ENCODE data around the gene NBEA.

The NBEA gene

DNA sequence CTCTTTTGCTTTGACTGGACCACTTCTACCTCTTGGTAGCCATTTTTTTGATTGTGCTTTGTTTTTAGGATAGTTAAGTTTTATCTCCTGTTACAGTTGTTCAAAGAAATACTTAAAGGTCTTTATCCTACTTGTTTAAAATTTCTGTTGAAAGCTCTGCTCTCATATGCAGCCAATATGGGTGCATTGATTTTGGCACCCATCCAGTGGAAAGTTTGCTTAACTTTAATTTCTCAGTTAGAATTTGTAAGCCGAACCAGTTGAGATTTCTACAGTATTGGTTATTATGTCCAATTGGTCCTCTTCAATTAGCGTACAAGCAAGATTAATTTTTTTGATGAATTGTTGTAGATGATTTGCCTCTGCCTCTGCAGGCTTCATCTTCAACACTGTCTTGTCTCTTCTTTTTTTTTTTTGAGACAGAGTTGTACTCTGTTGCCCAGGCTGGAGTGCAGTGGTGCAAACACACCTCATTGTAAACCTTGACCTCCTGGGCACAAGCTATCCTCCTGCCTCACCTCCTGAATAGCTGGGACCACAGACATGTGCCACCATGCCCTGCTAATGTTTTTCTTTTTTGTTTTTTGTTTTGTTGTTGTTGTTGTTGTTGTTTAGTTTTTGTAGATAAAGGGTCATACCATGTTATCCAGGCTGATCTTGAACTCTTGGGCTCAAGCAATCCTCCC is 469.1 kb downstream of the NBEA start:
- no peak for DNase-seq

DNA sequence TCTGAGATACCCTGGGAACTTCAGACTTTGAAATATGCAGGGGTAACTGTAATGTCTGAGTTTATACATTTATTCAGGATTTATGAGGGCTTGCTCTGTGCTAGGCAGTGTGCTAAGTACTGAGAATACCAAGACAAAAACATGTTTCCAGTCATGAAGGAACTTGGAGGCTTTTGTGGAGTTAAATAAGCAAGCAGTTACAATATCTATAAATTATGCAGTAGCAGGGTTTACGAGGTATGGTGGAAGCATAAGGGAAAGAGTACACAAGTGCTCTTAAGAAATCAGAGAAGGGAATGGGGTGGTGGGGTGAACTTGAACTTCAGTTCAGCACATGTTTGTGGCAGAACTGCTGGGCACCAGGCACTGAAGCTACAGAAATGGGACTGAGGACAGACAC is 506.4 kb downstream of the NBEA start:
- no peak for DNase-seq

DNA sequence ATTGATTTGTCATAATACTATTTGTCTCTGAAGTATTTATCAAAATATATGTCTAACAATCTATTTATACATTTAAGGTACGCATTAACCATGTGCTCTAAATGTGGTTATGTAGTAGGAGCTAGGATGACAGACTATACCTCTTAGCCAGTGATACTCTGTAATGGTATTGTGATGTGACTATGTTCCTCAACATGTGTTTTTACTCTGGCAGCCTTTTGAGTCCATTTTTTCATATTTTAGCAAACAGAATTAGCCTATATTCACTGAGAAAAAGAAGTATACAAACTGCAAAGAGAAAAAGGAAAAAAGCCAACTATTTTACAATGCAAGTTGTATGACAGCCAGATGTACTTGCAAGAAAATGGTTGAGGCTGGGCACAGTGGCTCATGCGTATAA is 507.8 kb downstream of the NBEA start:
- no peak for DNase-seq

DNA sequence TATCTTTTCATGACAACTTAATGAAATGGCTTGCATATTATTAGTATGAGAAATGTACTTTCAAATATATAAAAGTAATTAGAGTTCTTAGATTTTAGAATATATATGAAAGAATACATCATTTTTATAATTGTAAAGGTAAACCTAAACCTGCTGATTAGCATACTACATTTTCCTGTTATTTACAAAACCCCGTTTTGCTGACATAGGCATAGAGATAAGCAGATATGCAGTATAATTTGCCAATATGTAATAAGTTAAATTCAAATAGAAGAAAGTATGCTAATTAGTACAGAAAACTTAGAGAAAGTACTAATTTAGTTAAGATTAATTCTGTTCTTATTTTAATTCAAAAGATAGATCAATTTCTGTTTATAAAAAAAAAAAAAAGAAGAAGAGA is 513.0 kb downstream of the NBEA start:
- no peak for DNase-seq

- no peak for DNase-seq
Measured at GRCh38 chr13:35457258-35457657, 515.2 kb downstream of the NBEA start.

DNA sequence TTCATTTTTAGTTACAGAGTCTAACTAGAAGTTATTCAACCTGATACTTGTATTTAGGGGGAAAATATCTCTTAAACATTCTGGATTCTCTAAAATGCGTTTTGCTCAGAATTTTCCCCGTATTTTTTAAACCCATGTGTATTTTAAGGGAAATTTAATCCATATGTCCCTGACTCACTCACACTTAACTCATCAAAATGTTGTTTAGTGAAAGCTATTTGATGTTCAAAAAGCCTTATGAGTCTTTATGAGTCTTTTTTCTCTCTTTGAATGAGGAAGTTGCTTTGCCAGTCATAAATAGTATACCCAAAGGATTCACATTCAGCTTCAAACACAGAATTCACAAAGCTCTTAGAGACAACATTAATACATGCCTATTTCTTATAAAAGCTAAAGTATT is 518.0 kb downstream of the NBEA start:
- DNase-seq = no peak

DNA sequence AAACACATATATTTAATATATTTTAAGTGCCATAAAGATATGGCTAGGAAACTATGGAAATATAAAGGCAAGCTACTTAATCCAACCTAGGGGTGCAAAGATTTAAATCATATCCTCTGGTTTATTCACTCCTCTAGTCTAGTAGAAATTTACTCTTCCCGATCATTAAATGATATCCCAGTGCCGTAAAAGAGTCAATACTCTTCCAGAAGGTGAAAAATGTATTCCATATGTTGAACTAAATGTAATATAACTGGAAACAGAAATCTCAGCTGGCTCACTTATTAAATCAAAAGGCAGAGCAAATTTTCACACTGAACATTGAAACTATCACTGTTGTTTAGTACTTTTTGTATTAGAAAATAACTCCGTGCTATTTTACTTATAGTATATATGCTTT is 523.3 kb downstream of the NBEA start:
- no peak for DNase-seq

GRCh38 chr13:35468195-35468594 is 526.1 kb downstream of the NBEA start:
- no peak for DNase-seq

- DNase-seq = no peak
Measured at GRCh38 chr13:35469806-35470525, 527.9 kb downstream of the NBEA start.

GRCh38 chr13:35470671-35471661 is 528.9 kb downstream of the NBEA start:
- no peak for DNase-seq

GRCh38 chr13:35471706-35472322 is 529.7 kb downstream of the NBEA start:
- DNase-seq = no peak

- no peak for DNase-seq
Measured at GRCh38 chr13:35472323-35472881, 530.3 kb downstream of the NBEA start.

- DNase-seq = no peak
Measured at GRCh38 chr13:35473206-35473775, 531.2 kb downstream of the NBEA start.

GRCh38 chr13:35473802-35474201 is 531.7 kb downstream of the NBEA start:
- no peak for DNase-seq

GRCh38 chr13:35474496-35475211 is 532.6 kb downstream of the NBEA start:
- DNase-seq = no peak

GRCh38 chr13:35475212-35475959 is 533.3 kb downstream of the NBEA start:
- DNase-seq = no peak

DNA sequence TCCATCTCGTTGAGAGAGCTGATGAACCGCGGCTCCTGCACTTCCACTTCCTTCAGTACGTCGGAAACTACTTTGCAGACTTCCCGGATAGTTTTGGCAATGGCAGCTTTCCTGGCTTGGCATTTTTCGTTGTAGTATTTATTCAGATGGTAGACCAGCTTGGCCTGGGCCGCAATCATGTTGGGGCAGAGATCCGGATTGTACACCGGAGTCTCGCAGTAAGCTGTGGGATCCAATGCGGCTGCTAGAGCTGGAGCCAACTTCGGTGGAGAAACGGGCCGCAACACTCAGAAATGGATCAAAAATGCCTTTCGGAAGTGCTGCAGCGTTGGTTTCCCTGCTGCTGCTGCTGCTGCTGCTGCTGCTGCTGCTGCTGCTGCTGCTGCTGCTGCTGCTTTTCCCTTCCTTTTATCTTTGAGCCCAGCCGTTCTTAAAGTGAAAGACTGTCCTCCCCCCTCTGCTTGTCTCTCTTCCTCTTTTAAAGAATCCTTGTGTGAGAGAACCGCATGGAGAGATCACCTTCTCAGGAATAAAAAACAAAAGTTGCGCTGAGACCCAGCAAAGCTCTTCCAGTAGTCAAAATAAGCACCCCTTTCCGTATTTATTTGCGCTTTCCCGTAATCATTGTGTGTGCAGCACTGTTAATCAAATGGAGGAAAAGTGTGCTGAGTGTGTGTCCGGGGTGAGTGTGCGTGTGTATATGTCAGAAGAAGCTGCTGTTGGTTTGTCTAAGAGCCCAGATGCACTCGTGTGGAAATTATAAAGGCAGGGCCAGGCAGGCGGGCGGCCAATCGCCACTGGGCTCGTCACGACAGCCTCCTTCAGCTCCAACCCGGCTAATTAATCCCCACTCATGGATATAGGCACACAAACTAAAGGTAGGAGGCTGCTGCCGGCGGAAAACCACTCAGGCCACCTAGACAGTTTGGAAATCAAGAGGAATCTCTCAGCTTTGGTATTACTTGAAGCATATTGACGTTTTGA is 534.2 kb downstream of the NBEA start, which contains the start of gene MAB21L1:
Gene MAB21L1, minus strand, starts transcription at position 730 of the 984 bp plus-strand sequence. Its CDS starts 551 bp downstream, at position 179.
- no peak for DNase-seq

- no peak for DNase-seq
Measured at GRCh38 chr13:35477386-35477946, 535.4 kb downstream of the NBEA start.

Measured in DMS79 treated with DMSO at 0.1 percent for 48 hours (cell line).